ENCODE results near the gene NLRP11. TPM values are rescaled to one million over a fixed set of nuclear protein-coding genes. Genes with fewer than 3 reads are reported as not detected.
"Not testable (repeated sequence)": the region's sequence is repeated elsewhere in the genome, so short reads cannot be mapped to it uniquely, and the experiment has no call there.

The NLRP11 gene
- total RNA-seq, 2 donors from 2014 or later: not detected

DNA sequence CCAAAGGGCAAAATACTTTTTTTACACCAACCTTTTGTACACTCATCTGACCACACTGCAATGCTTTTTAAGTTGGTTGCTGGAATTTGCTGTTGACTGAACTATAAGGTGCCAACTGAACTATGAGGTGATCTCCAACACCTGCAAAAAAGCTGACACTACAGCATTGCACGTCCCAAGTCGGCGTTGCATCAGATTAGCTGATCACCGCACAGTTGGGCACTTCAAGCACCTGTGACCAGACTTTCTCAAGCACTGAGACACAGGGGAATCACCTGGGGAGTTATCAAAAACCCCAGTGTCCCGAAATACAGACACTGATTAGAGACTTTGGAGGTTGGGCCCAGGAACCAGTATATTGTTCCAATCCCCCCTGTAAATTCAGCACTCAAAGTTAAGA is 1.1 kb downstream of the NLRP11 start:
- no peak overlapping the region for H3K4me3 Mint-ChIP-seq

GRCh38 chr19:55820037-55820436 is 11.8 kb downstream of the NLRP11 start:
- no peak overlapping the region for H3K4me3 Mint-ChIP-seq
- no peaks in the 10 kb centered on the region for H3K27me3 Mint-ChIP-seq (ENCODE audit: low read depth)
- ATAC-seq (replicated peaks in 1 of 2) (no peak), DNase-seq (no peak)
- H3K4me1 Mint-ChIP-seq (ENCODE audit: low read depth): no peaks in the 10 kb centered on the region
- H3K36me3 Mint-ChIP-seq (ENCODE audit: insufficient read depth in 2 of 2): no peaks in the 10 kb centered on the region
- peaks cover 1 to 2% of the 10 kb centered on the region in 2 donors for H3K9me3 Mint-ChIP-seq
- H3K27ac Mint-ChIP-seq: no peak overlapping the region

More for the DNA sequence above, 1.1 kb downstream of the NLRP11 start:
- no peak for DNase-seq
- Mint-ChIP-seq H3K9me3 (peaks cover 2 to 3% of the 10 kb centered on the region in 2 donors), H3K4me1 (ENCODE audit: low read depth) (no peaks in the 10 kb centered on the region), H3K27me3 (ENCODE audit: low read depth) (peaks cover 6% of the 10 kb centered on the region), H3K27ac (no peak overlapping the region), H3K36me3 (ENCODE audit: insufficient read depth in 2 of 2) (peaks cover 0 to 2% of the 10 kb centered on the region in 2 donors)
- ATAC-seq (replicated peaks in 1 of 2): no peak

GRCh38 chr19:55813906-55814305 is 17.9 kb downstream of the NLRP11 start:
- H3K36me3 Mint-ChIP-seq (ENCODE audit: insufficient read depth in 2 of 2): peaks cover 1 to 7% of the 10 kb centered on the region in 2 donors
- H3K4me1 Mint-ChIP-seq (ENCODE audit: low read depth): no peaks in the 10 kb centered on the region
- H3K4me3 Mint-ChIP-seq: no peak overlapping the region
- ATAC-seq (replicated peaks in 1 of 2) (no peak), DNase-seq (no peak)
- H3K27ac Mint-ChIP-seq: no peak overlapping the region
- peaks cover 0 to 4% of the 10 kb centered on the region in 2 donors for H3K9me3 Mint-ChIP-seq
- H3K27me3 Mint-ChIP-seq (ENCODE audit: low read depth): peaks cover 13% of the 10 kb centered on the region

DNA sequence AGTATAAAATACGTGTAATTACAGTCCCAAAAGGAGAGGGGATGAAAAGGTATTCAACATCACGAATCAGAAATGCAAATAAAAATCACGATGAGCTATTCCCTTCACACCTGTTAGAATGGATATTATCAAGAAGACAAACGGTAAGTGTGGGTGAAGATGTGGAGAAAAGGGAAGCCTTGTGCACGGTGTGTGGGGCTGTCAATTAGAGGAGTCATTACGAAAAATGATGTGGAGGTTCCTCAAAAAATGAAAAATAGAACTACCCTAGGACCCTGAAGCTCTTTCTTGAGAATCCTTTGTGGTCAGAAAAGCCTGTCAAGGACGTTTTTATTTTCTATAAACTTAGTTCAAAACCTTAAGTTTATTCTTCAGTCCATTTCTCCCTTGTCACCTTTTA is 19.4 kb downstream of the NLRP11 start:
- Mint-ChIP-seq H3K4me1 (ENCODE audit: low read depth) (no peaks in the 10 kb centered on the region), H3K27ac (no peak overlapping the region), H3K9me3 (peaks cover 2 to 7% of the 10 kb centered on the region in 2 donors), H3K36me3 (ENCODE audit: insufficient read depth in 2 of 2) (peaks cover 1 to 9% of the 10 kb centered on the region in 2 donors), H3K4me3 (no peak overlapping the region), H3K27me3 (ENCODE audit: low read depth) (peaks cover 13% of the 10 kb centered on the region)
- DNase-seq (no peak), ATAC-seq (replicated peaks in 1 of 2) (no peak)

DNA sequence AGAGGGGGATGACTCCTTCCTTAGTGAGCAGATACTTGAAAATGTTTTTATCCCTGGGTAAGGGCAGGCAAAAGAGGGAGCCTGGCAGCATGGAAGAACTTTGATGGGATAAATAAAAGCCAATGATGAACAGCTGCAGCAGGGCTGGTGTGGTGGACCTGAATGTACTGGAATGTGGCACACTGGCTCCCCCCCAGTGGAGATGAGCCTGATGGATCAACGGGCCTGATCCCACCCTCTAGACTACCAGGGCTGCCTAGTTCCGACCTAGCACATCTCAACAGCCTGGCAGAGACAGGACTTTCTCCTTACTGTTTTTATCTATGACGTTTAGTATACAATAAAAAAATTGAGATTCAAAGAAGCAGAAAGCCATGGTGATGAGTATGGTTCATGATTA is 20.5 kb downstream of the NLRP11 start:
- Mint-ChIP-seq H3K27me3 (ENCODE audit: low read depth) (peaks cover 13% of the 10 kb centered on the region), H3K4me3 (no peak overlapping the region), H3K27ac (no peak overlapping the region), H3K36me3 (ENCODE audit: insufficient read depth in 2 of 2) (peaks cover 1 to 11% of the 10 kb centered on the region in 2 donors), H3K9me3 (peaks cover 2 to 7% of the 10 kb centered on the region in 2 donors), H3K4me1 (ENCODE audit: low read depth) (no peaks in the 10 kb centered on the region)
- DNase-seq: no peak
- ATAC-seq (replicated peaks in 1 of 2): no peak

GRCh38 chr19:55809381-55810058 is 22.3 kb downstream of the NLRP11 start:
- Mint-ChIP-seq H3K4me1 (ENCODE audit: low read depth) (no peaks in the 10 kb centered on the region), H3K4me3 (no peak overlapping the region), H3K9me3 (peaks cover 2 to 9% of the 10 kb centered on the region in 2 donors), H3K36me3 (ENCODE audit: insufficient read depth in 2 of 2) (peaks cover 1 to 14% of the 10 kb centered on the region in 2 donors), H3K27ac (no peak overlapping the region), H3K27me3 (ENCODE audit: low read depth) (peaks cover 9% of the 10 kb centered on the region)
- peak; percentile 33 to 41 for DNase-seq
- ATAC-seq (replicated peaks in 1 of 2): peak; percentile 70 to 77

GRCh38 chr19:55802281-55802680 is 29.5 kb downstream of the NLRP11 start:
- H3K36me3 Mint-ChIP-seq (ENCODE audit: insufficient read depth in 2 of 2): peaks cover 3 to 6% of the 10 kb centered on the region in 2 donors
- H3K4me1 Mint-ChIP-seq (ENCODE audit: low read depth): no peaks in the 10 kb centered on the region
- ATAC-seq (replicated peaks in 1 of 2) (no peak), DNase-seq (no peak)
- no peak overlapping the region for H3K4me3 Mint-ChIP-seq
- peaks cover 6% of the 10 kb centered on the region for H3K27me3 Mint-ChIP-seq (ENCODE audit: low read depth)
- H3K27ac Mint-ChIP-seq: no peak overlapping the region
- peaks cover 5 to 11% of the 10 kb centered on the region in 2 donors for H3K9me3 Mint-ChIP-seq

DNA sequence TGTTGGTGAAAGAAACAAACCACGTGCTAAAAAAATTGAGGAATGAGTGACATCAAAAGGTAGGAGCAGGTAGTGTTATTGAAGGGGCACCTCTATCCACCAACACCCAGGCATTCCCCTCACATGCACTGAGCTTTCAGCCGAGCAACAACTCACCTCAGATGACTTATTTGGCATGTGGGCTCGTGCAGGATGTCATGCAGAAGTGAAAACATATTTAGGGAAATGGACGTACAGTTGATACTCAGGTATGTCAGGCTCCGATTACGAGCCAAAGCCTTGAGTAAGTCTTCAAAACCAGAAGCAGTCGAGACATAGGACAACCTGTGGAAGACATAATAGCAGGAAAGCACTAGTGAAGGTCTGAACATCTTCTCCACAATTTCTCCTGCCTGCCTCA is 30.4 kb downstream of the NLRP11 start:
- H3K36me3 Mint-ChIP-seq (ENCODE audit: insufficient read depth in 2 of 2): peaks cover 3 to 5% of the 10 kb centered on the region in 2 donors
- no peak overlapping the region for H3K27ac Mint-ChIP-seq
- H3K4me3 Mint-ChIP-seq: no peak overlapping the region
- H3K9me3 Mint-ChIP-seq: peaks cover 5 to 11% of the 10 kb centered on the region in 2 donors
- no peak for DNase-seq
- ATAC-seq (replicated peaks in 1 of 2): no peak
- peaks cover 6% of the 10 kb centered on the region for H3K27me3 Mint-ChIP-seq (ENCODE audit: low read depth)
- no peaks in the 10 kb centered on the region for H3K4me1 Mint-ChIP-seq (ENCODE audit: low read depth)

DNA sequence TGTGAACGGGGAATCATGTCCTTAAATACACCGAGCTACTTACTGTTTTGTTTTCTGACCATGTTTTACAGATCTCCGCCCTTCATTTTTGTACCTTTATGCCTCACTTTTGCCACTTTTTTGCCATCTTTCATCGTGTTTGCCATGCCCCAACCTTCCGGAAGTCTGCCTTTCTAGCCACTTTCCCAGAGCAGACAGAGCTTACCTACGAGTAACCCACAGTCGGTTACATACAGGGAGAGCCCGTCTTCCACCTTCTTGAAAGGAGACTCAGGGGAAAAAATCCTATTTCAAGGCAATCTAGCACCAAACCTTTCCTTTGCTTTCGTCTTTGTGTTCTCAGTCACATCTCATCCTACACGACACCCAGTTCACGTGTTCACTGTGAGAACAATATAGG is 36.8 kb downstream of the NLRP11 start:
- Mint-ChIP-seq H3K27me3 (ENCODE audit: low read depth) (peaks cover 6% of the 10 kb centered on the region), H3K4me3 (no peak overlapping the region), H3K36me3 (ENCODE audit: insufficient read depth in 2 of 2) (no peaks in the 10 kb centered on the region), H3K27ac (no peak overlapping the region), H3K9me3 (peaks cover 2 to 3% of the 10 kb centered on the region in 2 donors), H3K4me1 (ENCODE audit: low read depth) (no peaks in the 10 kb centered on the region)
- DNase-seq (no peak), ATAC-seq (replicated peaks in 1 of 2) (no peak)

DNA sequence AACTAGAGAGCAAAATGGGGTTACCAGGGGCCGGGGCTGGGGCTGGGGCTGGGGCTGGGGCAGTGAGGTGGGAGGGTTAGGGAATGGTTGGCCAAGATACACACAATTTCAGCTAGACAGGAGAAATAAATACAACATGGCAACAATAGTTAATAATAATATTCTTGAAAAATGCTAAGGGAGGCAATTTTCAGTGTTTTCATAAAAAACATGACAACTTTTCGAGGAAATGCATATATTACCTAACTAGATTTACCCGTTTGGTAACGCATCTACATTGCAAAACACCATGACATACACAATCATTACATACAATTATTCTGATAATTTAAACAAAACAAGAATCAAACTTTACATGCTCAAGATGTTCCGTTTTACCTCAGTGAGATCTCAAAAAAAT is 50.7 kb downstream of the NLRP11 start:
- H3K27me3 Mint-ChIP-seq (ENCODE audit: low read depth): peaks cover 16% of the 10 kb centered on the region
- ATAC-seq (replicated peaks in 1 of 2): no peak
- no peak for DNase-seq
- no peaks in the 10 kb centered on the region for H3K4me1 Mint-ChIP-seq (ENCODE audit: low read depth)
- no peak overlapping the region for H3K27ac Mint-ChIP-seq
- H3K36me3 Mint-ChIP-seq (ENCODE audit: insufficient read depth in 2 of 2): no peaks in the 10 kb centered on the region
- H3K4me3 Mint-ChIP-seq: no peak overlapping the region
- H3K9me3 Mint-ChIP-seq: no peaks in the 10 kb centered on the region

GRCh38 chr19:55778331-55778730 is 53.5 kb downstream of the NLRP11 start:
- DNase-seq (no peak), ATAC-seq (replicated peaks in 1 of 2) (no peak)
- H3K27ac Mint-ChIP-seq: no peak overlapping the region
- H3K4me1 Mint-ChIP-seq (ENCODE audit: low read depth): no peaks in the 10 kb centered on the region
- H3K4me3 Mint-ChIP-seq: no peak overlapping the region
- no peaks in the 10 kb centered on the region for H3K9me3 Mint-ChIP-seq
- peaks cover 16% of the 10 kb centered on the region for H3K27me3 Mint-ChIP-seq (ENCODE audit: low read depth)
- no peaks in the 10 kb centered on the region for H3K36me3 Mint-ChIP-seq (ENCODE audit: insufficient read depth in 2 of 2)

DNA sequence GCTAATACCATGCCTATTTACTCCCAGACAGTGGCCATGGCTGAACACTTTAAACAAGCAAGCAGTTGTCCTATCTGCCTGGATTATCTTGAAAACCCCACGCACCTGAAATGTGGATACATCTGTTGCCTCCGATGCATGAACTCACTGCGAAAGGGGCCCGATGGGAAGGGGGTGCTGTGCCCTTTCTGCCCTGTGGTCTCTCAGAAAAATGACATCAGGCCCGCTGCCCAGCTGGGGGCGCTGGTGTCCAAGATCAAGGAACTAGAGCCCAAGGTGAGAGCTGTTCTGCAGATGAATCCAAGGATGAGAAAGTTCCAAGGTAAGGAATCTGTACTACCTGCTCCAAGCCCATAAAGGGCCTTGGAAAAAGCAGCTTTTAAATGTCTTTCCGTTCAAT is 54.3 kb downstream of the NLRP11 start:
- peak in 1 of 2 donors; percentile 12 for DNase-seq
- H3K9me3 Mint-ChIP-seq: no peaks in the 10 kb centered on the region
- H3K4me3 Mint-ChIP-seq: no peak overlapping the region
- no peak for ATAC-seq (replicated peaks in 1 of 2)
- no peaks in the 10 kb centered on the region for H3K4me1 Mint-ChIP-seq (ENCODE audit: low read depth)
- H3K27ac Mint-ChIP-seq: no peak overlapping the region
- peaks cover 16% of the 10 kb centered on the region for H3K27me3 Mint-ChIP-seq (ENCODE audit: low read depth)
- H3K36me3 Mint-ChIP-seq (ENCODE audit: insufficient read depth in 2 of 2): no peaks in the 10 kb centered on the region

GRCh38 chr19:55769632-55770031 is 62.2 kb downstream of the NLRP11 start:
- H3K27me3 Mint-ChIP-seq (ENCODE audit: low read depth): peaks cover 11% of the 10 kb centered on the region
- not testable (repeated sequence) for ATAC-seq (replicated peaks in 1 of 2); H3K9me3 Mint-ChIP-seq; H3K4me1 Mint-ChIP-seq (ENCODE audit: low read depth); H3K4me3 Mint-ChIP-seq; DNase-seq; H3K36me3 Mint-ChIP-seq (ENCODE audit: insufficient read depth in 2 of 2); H3K27ac Mint-ChIP-seq

- ATAC-seq (replicated peaks in 1 of 2); H3K4me1 Mint-ChIP-seq (ENCODE audit: low read depth); H3K36me3 Mint-ChIP-seq (ENCODE audit: insufficient read depth in 2 of 2); H3K4me3 Mint-ChIP-seq; H3K9me3 Mint-ChIP-seq; H3K27ac Mint-ChIP-seq; DNase-seq: not testable (repeated sequence)
- H3K27me3 Mint-ChIP-seq (ENCODE audit: low read depth): peaks cover 11% of the 10 kb centered on the region
These were observed 63.0 kb downstream of the NLRP11 start, which contains the start of gene RFPL4AL1 for GRCh38 chr19:55768818-55769217. Gene RFPL4AL1, plus strand, starts transcription at chr19:55769118. Its CDS starts 2,687 bp downstream, at chr19:55771805.
